GM10266 (cell line): ENCODE data around the gene SMIM32.

ENCODE experiments used
- DNase-seq: peaks from one replicate; pipeline ENCODE4 v3.0.0; 2012; ENCODE audit errors: extremely low spot score
- CTCF ChIP-seq: IDR thresholded peaks from 2 replicates; pipeline ENCODE4 v1.5.1; 2012; ENCODE audit warnings: mild to moderate bottlenecking, low read depth; ENCODE audit not compliant: control insufficient read depth, insufficient read depth; ENCODE audit errors: missing control alignments

Gene SMIM32

DNA sequence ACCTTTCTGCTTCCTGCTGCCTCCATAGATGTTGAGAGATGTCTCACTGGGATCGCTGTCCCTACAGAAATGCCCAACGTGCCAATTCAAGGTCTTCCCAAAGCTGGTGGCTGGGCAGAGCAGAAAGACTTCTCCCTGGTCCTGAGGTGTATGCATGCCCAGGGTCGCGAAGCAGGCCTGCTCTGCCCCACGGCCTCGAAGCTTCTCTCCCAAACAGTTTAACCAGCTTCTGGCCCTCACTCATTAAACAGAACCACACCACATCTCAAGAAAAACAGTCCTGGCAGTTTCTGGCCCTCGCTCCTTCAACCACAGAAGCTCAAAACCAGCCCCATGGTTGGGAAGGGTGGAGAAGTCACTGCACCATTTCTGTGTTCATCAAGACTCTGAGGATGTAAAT, 14.7 kb upstream of the SMIM32 start:
- no peak for DNase-seq
- TF ChIP-seq CTCF, result no peak

GRCh38 chr5:136206361-136206760, 13.4 kb upstream of the SMIM32 start:
- no peak for TF ChIP-seq CTCF
- DNase-seq, result no peak

GRCh38 chr5:136205941-136206340, 13.0 kb upstream of the SMIM32 start:
- no peak for TF ChIP-seq CTCF

GRCh38 chr5:136205061-136205702, 12.2 kb upstream of the SMIM32 start:
- TF ChIP-seq CTCF, result no peak
- DNase-seq, result no peak

More at GRCh38 chr5:136205941-136206340, 13.0 kb upstream of the SMIM32 start:
- no peak for DNase-seq

DNA sequence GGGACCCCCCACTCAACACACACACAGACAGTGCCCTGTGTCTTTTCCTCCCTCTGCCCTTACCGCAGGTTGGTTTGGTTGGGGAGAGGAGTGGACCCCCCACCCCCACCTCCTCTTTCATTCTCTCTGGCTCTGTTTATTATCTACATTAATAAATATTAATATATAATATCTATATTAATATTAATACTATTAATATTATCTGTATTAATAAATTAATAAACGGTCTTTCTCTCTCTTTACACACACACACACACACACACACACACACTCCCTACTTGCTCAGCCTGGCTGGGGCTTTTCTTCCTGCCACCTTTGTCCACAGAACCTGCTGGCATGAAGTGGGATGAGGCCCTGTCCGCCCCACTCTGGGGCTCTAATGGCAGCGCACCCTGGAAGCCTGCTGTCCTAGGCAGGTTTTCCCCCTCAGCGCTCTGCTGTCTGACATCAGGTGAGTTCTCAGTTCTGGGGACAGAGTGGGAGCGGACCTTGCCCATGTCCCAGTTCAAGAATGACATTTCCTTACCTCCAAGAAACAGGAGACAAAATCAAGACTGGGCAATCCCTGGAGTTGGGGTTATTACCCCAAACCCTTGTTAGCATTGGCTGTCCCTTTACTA, 10.5 kb upstream of the SMIM32 start:
- no peak for DNase-seq
- TF ChIP-seq CTCF, result no peak

DNA sequence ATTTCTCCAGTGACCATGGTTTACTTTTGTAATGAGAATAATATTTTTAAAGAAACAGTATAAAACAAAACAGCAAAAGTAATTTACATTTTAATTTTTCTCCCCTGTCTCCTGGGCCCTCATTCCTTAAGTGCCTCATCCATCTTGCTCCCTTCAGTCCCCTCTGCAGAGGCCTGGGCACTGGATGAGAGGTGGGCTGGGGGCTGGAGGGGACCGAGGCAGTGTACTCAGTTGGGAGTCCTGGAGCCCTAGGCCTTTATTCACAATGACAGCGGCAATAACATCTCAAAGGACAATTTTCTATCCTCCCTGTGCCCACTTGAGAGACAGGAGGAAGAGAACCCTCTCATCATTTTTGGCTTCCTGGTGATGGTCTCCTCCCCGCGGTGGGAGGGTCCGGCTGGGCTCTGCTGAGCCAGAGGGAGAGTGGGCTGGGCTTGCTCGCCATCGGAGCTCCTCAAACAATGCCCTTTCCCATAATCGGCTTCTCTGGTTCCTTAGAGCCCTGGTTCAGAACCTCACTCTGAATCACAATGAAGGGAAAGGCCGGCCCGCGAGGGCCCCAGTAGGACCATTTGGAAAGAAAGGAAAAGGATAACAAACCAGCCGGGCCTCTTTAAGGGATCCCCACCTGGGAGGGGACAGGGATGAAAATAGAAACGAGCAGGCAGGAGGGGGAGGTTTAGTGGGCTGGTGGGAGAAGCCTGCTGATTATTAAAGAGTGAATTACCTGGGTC, 9.7 kb upstream of the SMIM32 start:
- no peak for DNase-seq
- no peak for TF ChIP-seq CTCF

DNA sequence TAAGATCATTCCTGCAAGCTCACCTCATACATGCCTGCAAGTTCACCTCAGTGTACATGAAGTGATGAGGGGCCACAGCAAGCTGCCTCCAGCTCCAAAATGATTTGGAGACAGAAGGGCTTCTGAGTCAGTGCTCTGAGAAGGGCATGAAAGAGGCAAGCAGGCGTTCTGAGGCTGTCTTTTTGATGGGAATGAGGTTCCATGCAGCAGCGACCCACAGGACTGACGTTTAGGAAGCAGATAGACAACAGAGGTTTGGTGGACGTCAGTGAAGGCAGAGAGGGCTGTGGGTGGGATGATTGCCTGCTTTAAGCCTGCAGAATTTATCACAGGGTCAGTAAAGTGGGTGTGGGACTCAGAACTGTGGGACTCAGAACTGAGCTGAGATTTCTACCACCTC, 8.9 kb upstream of the SMIM32 start:
- no peak for TF ChIP-seq CTCF
- no peak for DNase-seq
